GM12873 (cell line): ENCODE results near the gene CLSTN1.

Source experiments
- CTCF ChIP-seq: IDR thresholded peaks from 2 replicates; pipeline ENCODE4 v1.5.1; 2012; ENCODE audit warnings: low read depth, mild to moderate bottlenecking, moderate library complexity, low read length, control low read depth; ENCODE audit not compliant: insufficient read depth; ENCODE audit errors: missing control alignments

CLSTN1 gene

GRCh38 chr1:9844106-9844505 is 20.3 kb upstream of the CLSTN1 start:
- TF ChIP-seq CTCF = no peak

GRCh38 chr1:9843576-9843945 is 19.8 kb upstream of the CLSTN1 start:
- TF ChIP-seq CTCF = no peak

- TF ChIP-seq CTCF = no peak
These were observed 19.2 kb upstream of the CLSTN1 start for GRCh38 chr1:9842781-9843575.

GRCh38 chr1:9842073-9842711 is 18.4 kb upstream of the CLSTN1 start:
- TF ChIP-seq CTCF = no peak

GRCh38 chr1:9841460-9841859 is 17.7 kb upstream of the CLSTN1 start:
- TF ChIP-seq CTCF = no peak

- TF ChIP-seq CTCF = no peak
These were observed 16.4 kb upstream of the CLSTN1 start for GRCh38 chr1:9840176-9840575.

GRCh38 chr1:9838946-9839345 is 15.2 kb upstream of the CLSTN1 start:
- no peak for TF ChIP-seq CTCF
